HG03469 (cell line): ENCODE results near the gene HNRNPF.
"Not testable (repeated sequence)": the region's sequence is repeated elsewhere in the genome, so short reads cannot be mapped to it uniquely, and the experiment has no call there.

Experiments used
- ATAC-seq: cut with Tn5 transposase; IDR thresholded peaks from one replicate; pipeline ENCODE4 v1.9.1; 2021; ENCODE audit warnings: mild to moderate bottlenecking, moderate library complexity, moderate number of reproducible peaks; ENCODE audit not compliant: unreplicated experiment

HNRNPF gene

GRCh38 chr10:43408710-43409384, at the start of gene HNRNPF:
TSS of gene HNRNPF (minus strand) at chr10:43409186. CDS start at chr10:43387884, 21,302 bp downstream.
- peak; percentile 55 for ATAC-seq

GRCh38 chr10:43458227-43458626, 49.2 kb upstream of the HNRNPF start:
- ATAC-seq, result no peak

- ATAC-seq, result not testable (repeated sequence)
These were observed 47.6 kb upstream of the HNRNPF start for GRCh38 chr10:43456561-43456960.

- not testable (repeated sequence) for ATAC-seq
These were observed 45.0 kb upstream of the HNRNPF start for GRCh38 chr10:43454025-43454424.

- peak; percentile 41 for ATAC-seq
These were observed 44.4 kb upstream of the HNRNPF start for GRCh38 chr10:43453266-43453831.

- no peak for ATAC-seq
These were observed 43.4 kb upstream of the HNRNPF start for GRCh38 chr10:43452356-43452914.

GRCh38 chr10:43448742-43449141, 39.8 kb upstream of the HNRNPF start:
- no peak for ATAC-seq

- not testable (repeated sequence) for ATAC-seq
These were observed 37.4 kb upstream of the HNRNPF start for GRCh38 chr10:43446219-43447017.

- ATAC-seq, result no peak
These were observed 36.0 kb upstream of the HNRNPF start for GRCh38 chr10:43444897-43445466.

- no peak for ATAC-seq
These were observed 35.3 kb upstream of the HNRNPF start for GRCh38 chr10:43444323-43444722.

- ATAC-seq, result no peak
These were observed 31.6 kb upstream of the HNRNPF start for GRCh38 chr10:43440463-43441134.

GRCh38 chr10:43437141-43437870, 28.3 kb upstream of the HNRNPF start:
- ATAC-seq, result no peak

GRCh38 chr10:43436291-43437140, 27.5 kb upstream of the HNRNPF start, which contains the start of gene ZNF487:
TSS of gene ZNF487 (plus strand) at chr10:43437111. CDS start at chr10:43475814, 38,703 bp downstream.
- peak; percentile 92 for ATAC-seq

- no peak for ATAC-seq
These were observed 22.1 kb upstream of the HNRNPF start for GRCh38 chr10:43430926-43431663.

GRCh38 chr10:43427166-43427825, 18.3 kb upstream of the HNRNPF start:
- peak; percentile 52 for ATAC-seq

GRCh38 chr10:43426476-43426875, 17.5 kb upstream of the HNRNPF start:
- ATAC-seq, result not testable (repeated sequence)

GRCh38 chr10:43424416-43424815, 15.4 kb upstream of the HNRNPF start:
- no peak for ATAC-seq

- ATAC-seq, result not testable (repeated sequence)
These were observed 13.0 kb upstream of the HNRNPF start for GRCh38 chr10:43421944-43422343.
